ENCODE measurements around the gene ATXN7. TPM values are rescaled to one million over a fixed set of nuclear protein-coding genes. Genes with fewer than 3 reads are reported as not detected.

The ATXN7 gene
- total RNA-seq, 1 donor from 2014 or later = 6.7 TPM

- no peak for DNase-seq (ENCODE audit: low read depth, low spot score)
Observed at GRCh38 chr3:64047787-64048186, 184.1 kb downstream of the ATXN7 start.

GRCh38 chr3:64048631-64049061 is 185.0 kb downstream of the ATXN7 start:
- no peak for DNase-seq (ENCODE audit: low read depth, low spot score)

DNA sequence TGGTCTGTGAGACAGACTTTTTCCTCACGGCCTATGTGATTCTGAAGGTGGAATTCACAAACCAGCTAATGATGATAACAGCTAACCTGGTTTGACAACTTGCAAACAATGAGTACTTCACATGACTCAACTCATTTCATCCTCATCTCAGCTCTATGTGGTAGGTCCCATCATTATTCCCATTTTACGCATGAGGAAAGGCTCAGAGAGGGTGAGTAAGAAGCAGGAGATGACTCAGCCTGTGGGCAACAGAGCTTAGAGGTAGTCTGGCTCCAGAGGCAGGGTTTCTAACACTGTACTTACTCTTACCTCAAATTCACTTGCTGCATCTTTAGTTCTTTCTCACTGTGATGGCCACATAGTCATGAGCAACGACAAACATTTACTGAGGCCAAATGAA is 185.5 kb downstream of the ATXN7 start:
- no peak for DNase-seq (ENCODE audit: low read depth, low spot score)

DNA sequence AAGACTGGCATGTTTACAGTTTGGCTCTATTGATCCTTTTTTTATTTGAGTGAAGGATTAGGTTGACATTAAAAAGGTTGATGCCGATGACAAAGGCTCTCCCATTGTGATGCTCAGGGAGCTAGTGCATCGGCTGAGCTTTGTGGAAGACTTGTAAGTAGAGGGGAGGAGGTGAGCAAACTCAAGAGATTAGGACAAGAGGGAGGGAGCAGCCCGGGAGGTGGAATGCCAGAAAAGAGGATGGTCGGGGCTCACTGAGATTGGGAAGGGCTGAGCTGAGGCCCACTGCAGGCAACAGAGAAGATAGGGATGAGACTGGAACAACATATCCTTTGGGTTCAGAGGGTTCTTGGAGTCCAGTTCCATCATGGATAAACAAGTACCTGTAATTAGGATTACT is 186.2 kb downstream of the ATXN7 start:
- no peak for DNase-seq (ENCODE audit: low read depth, low spot score)

Other genes with a start within 250 kb of the ATXN7 start
- not detected in 2 replicates for gene SNTN, start 211.2 kb upstream of the ATXN7 start, total RNA-seq
- not detected in 2 replicates for gene C3orf49, start 44.6 kb upstream of the ATXN7 start, total RNA-seq
- gene THOC7, start 62 bp upstream of the ATXN7 start, total RNA-seq = 51.1 and 51.9 TPM in 2 replicates
- not detected in 2 replicates for gene SCAANT1, start 48.5 kb downstream of the ATXN7 start, total RNA-seq
- gene PSMD6, start 159.6 kb downstream of the ATXN7 start, total RNA-seq = 128 and 140 TPM in 2 replicates

Data from pulmonary artery endothelial cell (primary cell).